GM23338 (cell line): ENCODE data around the gene CDH7. TPM values are rescaled to one million over a fixed set of nuclear protein-coding genes. Genes with fewer than 3 reads are reported as not detected.

Source experiments
- ATAC-seq: fragments of 200-7000 bp; cut with Tn5 transposase; 3 replicates; pipeline ENCODE4 v1.9.1; 2020
- DNase-seq: peaks from one replicate; pipeline ENCODE4 v3.0.0-alpha.2; 2015; ENCODE audit warnings: low spot score
- H2AFZ ChIP-seq: fragments of 200-600 bp; sonication (generic); 2 replicates; pipeline ENCODE4 v1.8.0; 2016; ENCODE audit warnings: antibody characterized with exemption, mild to moderate bottlenecking, moderate library complexity
- H3F3A ChIP-seq: fragments of 200-600 bp; sonication (generic); replicated peaks from 2 replicates; pipeline ENCODE4 v1.8.0; 2017; ENCODE audit warnings: antibody characterized with exemption, mixed run types, low read depth
- H3K27ac ChIP-seq: fragments of 200-600 bp; sonication (generic); 2 replicates; pipeline ENCODE4 v1.6.1; 2016; ENCODE audit warnings: low read depth
- H3K27me3 ChIP-seq: fragments of 200-600 bp; sonication (generic); 2 replicates; pipeline ENCODE4 v1.8.0; 2016; ENCODE audit warnings: mild to moderate bottlenecking, mixed run types, moderate library complexity; ENCODE audit not compliant: insufficient read depth
- H3K36me3 ChIP-seq: fragments of 200-600 bp; sonication (generic); 2 replicates; pipeline ENCODE4 v1.8.0; 2016; ENCODE audit warnings: mild to moderate bottlenecking; ENCODE audit not compliant: insufficient read depth
- H3K4me1 ChIP-seq: fragments of 200-600 bp; sonication (generic); 2 replicates; pipeline ENCODE4 v1.8.0; 2016; ENCODE audit warnings: mild to moderate bottlenecking, moderate library complexity; ENCODE audit not compliant: insufficient read depth
- H3K4me2 ChIP-seq: fragments of 200-600 bp; sonication (generic); 2 replicates; pipeline ENCODE4 v1.7.1; 2017; ENCODE audit warnings: mixed run types
- H3K4me3 ChIP-seq: fragments of 200-600 bp; sonication (generic); 2 replicates; pipeline ENCODE4 v1.6.1; 2016; ENCODE audit warnings: mixed run types
- H3K79me2 ChIP-seq: fragments of 200-600 bp; sonication (generic); replicated peaks from 2 replicates; pipeline ENCODE4 v1.8.0; 2017; ENCODE audit warnings: mild to moderate bottlenecking; ENCODE audit not compliant: insufficient read depth
- H3K9me2 ChIP-seq: fragments of 200-600 bp; sonication (generic); 2 replicates; pipeline ENCODE4 v1.8.0; 2017; ENCODE audit not compliant: insufficient read depth
- H4K20me1 ChIP-seq: fragments of 200-600 bp; sonication (generic); replicated peaks from 2 replicates; pipeline ENCODE4 v1.8.0; 2017; ENCODE audit warnings: mild to moderate bottlenecking; ENCODE audit not compliant: insufficient read depth
- H3K27ac Mint-ChIP-seq: 2 replicates; pipeline ENCODE4 v1.8.0; 2020; ENCODE audit warnings: inconsistent platforms, mild to moderate bottlenecking, moderate library complexity, mixed read lengths
- H3K27me3 Mint-ChIP-seq: 3 replicates; pipeline ENCODE4 v1.8.0; 2022; ENCODE audit warnings: low read depth, mild to moderate bottlenecking, moderate library complexity, mixed read lengths, inconsistent platforms; ENCODE audit not compliant: insufficient read depth, poor library complexity
- H3K36me3 Mint-ChIP-seq: 3 replicates; pipeline ENCODE4 v1.8.0; 2021; ENCODE audit warnings: low read depth, mild to moderate bottlenecking, inconsistent platforms, moderate library complexity, mixed read lengths
- H3K4me1 Mint-ChIP-seq: 3 replicates; pipeline ENCODE4 v1.8.0; 2020; ENCODE audit warnings: mild to moderate bottlenecking, inconsistent platforms, mixed read lengths
- H3K4me3 Mint-ChIP-seq: 3 replicates; pipeline ENCODE4 v1.8.0; 2021; ENCODE audit warnings: moderate library complexity, mild to moderate bottlenecking, inconsistent platforms, mixed read lengths
- H3K9me3 Mint-ChIP-seq: 3 replicates; pipeline ENCODE4 v1.8.0; 2020; ENCODE audit warnings: moderate library complexity, mild to moderate bottlenecking, inconsistent platforms, mixed read lengths
- CREB1 ChIP-seq: fragments of 250-450 bp; sonication (Bioruptor Pico); IDR thresholded peaks from 2 replicates; pipeline ENCODE4 v1.5.0; 2020; ENCODE audit warnings: low read depth, mild to moderate bottlenecking, moderate library complexity
- JUNB ChIP-seq: IDR thresholded peaks from one replicate; pipeline ENCODE4 v1.6.1; 2016; ENCODE audit warnings: antibody characterized with exemption; ENCODE audit not compliant: unreplicated experiment
- NANOG ChIP-seq: IDR thresholded peaks from 2 replicates; pipeline ENCODE4 v1.6.1; 2016; ENCODE audit warnings: antibody characterized with exemption, borderline replicate concordance
- STAT1 ChIP-seq: IDR thresholded peaks from one replicate; pipeline ENCODE4 v1.6.1; 2016; ENCODE audit warnings: antibody characterized with exemption; ENCODE audit not compliant: unreplicated experiment
- ZNF331 ChIP-seq: fragments of 250-450 bp; sonication (Bioruptor Pico); IDR thresholded peaks from 2 replicates; pipeline ENCODE4 v1.5.0; 2020; ENCODE audit warnings: low read depth, mild to moderate bottlenecking, moderate library complexity
- polyA plus RNA-seq: library from polyadenylated mRNA; unstranded; fragments of >200 nt; fragmentation: Nextera tagmentation; extraction: Ambion mirVana; gene quantifications from 2 replicates; pipeline ENCODE4 v1.2.1, GENCODE V29; 2016
- total RNA-seq: library from RNA; depleted of rRNA; stranded (reverse); fragments of >200 nt; shearing (Covaris generic); gene quantifications from 2 replicates; pipeline ENCODE4 v1.2.3, GENCODE V29; 2014
- TF ChIP-seq, protein P1 (sequence below), 2 experiments: fragments of 200-600 bp in 1 of 2; sonication (generic) in 1 of 2; conservative IDR thresholded peaks; 2 replicates each; pipeline versions ENCODE4 v1.5.1 to v1.6.1; 2016 to 2017; ENCODE audit warnings: antibody characterized with exemption in 2 of 2, low read depth in 2 of 2, mild to moderate bottlenecking in 2 of 2, moderate library complexity in 1 of 2
- TF ChIP-seq, protein P2 (sequence below): fragments of 250-450 bp; sonication (Bioruptor Pico); IDR thresholded peaks from 2 replicates; pipeline ENCODE4 v1.5.0; 2020; ENCODE audit warnings: mild to moderate bottlenecking, moderate library complexity

CDH7 gene
- total and polyA plus RNA-seq, 2 experiments from 2014 or later, result 1.8 TPM

DNA sequence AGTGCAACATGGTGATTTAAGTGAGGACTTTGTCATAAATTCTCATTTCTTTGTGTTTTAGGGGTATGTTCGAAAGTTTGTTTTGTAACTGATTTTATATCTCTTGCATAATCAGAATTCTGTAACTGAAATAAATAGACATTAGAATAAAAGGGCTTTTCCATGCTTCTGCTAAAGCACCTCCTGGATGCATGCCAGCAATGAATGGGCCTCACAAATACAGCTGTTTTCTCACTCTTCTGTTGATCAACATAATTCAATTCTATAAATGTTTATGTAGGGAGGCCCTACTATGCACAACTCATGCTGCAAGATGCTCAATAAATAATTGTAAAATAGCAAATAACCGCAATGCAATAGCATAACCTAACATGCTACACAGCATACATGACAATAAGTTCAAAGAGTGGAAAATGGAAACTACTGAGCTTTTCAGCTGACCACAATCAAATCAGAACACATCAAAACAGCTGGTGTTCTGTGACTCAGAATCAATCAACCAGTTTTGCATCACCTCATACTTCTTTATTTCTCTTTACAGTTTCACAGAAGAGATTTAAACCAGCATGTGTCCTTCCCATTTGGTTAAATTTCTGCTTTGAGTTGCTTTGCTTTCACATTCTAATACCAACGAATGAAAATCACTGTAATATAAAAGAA, 11.0 kb downstream of the CDH7 start (continued):
- TF ChIP-seq, protein P1, sequence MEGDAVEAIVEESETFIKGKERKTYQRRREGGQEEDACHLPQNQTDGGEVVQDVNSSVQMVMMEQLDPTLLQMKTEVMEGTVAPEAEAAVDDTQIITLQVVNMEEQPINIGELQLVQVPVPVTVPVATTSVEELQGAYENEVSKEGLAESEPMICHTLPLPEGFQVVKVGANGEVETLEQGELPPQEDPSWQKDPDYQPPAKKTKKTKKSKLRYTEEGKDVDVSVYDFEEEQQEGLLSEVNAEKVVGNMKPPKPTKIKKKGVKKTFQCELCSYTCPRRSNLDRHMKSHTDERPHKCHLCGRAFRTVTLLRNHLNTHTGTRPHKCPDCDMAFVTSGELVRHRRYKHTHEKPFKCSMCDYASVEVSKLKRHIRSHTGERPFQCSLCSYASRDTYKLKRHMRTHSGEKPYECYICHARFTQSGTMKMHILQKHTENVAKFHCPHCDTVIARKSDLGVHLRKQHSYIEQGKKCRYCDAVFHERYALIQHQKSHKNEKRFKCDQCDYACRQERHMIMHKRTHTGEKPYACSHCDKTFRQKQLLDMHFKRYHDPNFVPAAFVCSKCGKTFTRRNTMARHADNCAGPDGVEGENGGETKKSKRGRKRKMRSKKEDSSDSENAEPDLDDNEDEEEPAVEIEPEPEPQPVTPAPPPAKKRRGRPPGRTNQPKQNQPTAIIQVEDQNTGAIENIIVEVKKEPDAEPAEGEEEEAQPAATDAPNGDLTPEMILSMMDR (conservative IDR thresholded peaks at IDR 0.05; ENCODE audit: low read depth in 2 of 2), result no peak
- TF ChIP-seq, protein P2, sequence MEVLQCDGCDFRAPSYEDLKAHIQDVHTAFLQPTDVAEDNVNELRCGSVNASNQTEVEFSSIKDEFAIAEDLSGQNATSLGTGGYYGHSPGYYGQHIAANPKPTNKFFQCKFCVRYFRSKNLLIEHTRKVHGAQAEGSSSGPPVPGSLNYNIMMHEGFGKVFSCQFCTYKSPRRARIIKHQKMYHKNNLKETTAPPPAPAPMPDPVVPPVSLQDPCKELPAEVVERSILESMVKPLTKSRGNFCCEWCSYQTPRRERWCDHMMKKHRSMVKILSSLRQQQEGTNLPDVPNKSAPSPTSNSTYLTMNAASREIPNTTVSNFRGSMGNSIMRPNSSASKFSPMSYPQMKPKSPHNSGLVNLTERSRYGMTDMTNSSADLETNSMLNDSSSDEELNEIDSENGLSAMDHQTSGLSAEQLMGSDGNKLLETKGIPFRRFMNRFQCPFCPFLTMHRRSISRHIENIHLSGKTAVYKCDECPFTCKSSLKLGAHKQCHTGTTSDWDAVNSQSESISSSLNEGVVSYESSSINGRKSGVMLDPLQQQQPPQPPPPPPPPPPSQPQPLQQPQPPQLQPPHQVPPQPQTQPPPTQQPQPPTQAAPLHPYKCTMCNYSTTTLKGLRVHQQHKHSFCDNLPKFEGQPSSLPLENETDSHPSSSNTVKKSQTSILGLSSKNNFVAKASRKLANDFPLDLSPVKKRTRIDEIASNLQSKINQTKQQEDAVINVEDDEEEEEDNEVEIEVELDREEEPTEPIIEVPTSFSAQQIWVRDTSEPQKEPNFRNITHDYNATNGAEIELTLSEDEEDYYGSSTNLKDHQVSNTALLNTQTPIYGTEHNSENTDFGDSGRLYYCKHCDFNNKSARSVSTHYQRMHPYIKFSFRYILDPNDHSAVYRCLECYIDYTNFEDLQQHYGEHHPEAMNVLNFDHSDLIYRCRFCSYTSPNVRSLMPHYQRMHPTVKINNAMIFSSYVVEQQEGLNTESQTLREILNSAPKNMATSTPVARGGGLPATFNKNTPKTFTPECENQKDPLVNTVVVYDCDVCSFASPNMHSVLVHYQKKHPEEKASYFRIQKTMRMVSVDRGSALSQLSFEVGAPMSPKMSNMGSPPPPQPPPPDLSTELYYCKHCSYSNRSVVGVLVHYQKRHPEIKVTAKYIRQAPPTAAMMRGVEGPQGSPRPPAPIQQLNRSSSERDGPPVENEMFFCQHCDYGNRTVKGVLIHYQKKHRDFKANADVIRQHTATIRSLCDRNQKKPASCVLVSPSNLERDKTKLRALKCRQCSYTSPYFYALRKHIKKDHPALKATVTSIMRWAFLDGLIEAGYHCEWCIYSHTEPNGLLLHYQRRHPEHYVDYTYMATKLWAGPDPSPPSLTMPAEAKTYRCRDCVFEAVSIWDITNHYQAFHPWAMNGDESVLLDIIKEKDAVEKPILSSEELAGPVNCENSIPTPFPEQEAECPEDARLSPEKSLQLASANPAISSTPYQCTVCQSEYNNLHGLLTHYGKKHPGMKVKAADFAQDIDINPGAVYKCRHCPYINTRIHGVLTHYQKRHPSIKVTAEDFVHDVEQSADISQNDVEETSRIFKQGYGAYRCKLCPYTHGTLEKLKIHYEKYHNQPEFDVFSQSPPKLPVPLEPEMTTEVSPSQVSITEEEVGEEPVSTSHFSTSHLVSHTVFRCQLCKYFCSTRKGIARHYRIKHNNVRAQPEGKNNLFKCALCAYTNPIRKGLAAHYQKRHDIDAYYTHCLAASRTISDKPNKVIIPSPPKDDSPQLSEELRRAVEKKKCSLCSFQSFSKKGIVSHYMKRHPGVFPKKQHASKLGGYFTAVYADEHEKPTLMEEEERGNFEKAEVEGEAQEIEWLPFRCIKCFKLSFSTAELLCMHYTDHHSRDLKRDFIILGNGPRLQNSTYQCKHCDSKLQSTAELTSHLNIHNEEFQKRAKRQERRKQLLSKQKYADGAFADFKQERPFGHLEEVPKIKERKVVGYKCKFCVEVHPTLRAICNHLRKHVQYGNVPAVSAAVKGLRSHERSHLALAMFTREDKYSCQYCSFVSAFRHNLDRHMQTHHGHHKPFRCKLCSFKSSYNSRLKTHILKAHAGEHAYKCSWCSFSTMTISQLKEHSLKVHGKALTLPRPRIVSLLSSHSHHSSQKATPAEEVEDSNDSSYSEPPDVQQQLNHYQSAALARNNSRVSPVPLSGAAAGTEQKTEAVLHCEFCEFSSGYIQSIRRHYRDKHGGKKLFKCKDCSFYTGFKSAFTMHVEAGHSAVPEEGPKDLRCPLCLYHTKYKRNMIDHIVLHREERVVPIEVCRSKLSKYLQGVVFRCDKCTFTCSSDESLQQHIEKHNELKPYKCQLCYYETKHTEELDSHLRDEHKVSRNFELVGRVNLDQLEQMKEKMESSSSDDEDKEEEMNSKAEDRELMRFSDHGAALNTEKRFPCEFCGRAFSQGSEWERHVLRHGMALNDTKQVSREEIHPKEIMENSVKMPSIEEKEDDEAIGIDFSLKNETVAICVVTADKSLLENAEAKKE (CRISPR knock-in tag), result no peak

DNA sequence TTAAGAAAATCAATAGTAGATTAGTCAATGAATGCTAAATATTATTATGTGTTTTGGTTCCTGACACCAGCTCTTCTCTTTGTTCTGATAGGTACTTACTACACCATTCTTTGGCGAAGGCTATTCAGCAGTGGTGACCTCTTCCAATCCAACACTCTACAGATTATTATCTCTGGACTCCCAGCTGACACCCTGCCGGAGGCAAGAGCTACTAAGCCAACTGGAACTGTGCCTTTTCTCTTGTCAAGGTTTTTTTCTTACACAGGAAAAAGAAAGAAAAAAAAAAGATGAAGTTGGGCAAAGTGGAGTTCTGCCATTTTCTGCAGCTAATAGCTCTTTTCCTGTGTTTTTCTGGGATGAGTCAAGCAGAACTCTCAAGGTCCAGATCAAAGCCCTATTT, 11.7 kb downstream of the CDH7 start:
- DNase-seq, result no peak
- ATAC-seq, result no peak
- Histone ChIP-seq H2AFZ (no peak overlapping the region), H3K36me3 (no peaks in the 10 kb centered on the region), H3K79me2 (no peaks in the 10 kb centered on the region), H3F3A (no peaks in the 10 kb centered on the region), H4K20me1 (no peaks in the 10 kb centered on the region), H3K4me3 (no peak overlapping the region), H3K4me1 (no peaks in the 10 kb centered on the region), H3K4me2 (no peak overlapping the region), H3K9me2 (no peaks in the 10 kb centered on the region), H3K27me3 (no peaks in the 10 kb centered on the region), H3K27ac (no peak overlapping the region)
- Mint-ChIP-seq H3K36me3 (no peaks in the 10 kb centered on the region), H3K9me3 (no peaks in the 10 kb centered on the region), H3K27me3 (no peaks in the 10 kb centered on the region), H3K4me3 (no peak overlapping the region), H3K4me1 (peaks cover under 1% of the 10 kb centered on the region; the same call in 2 of the 3 replicates), H3K27ac (no peak overlapping the region)
- TF ChIP-seq NANOG (no peak), JUNB (no peak), STAT1 (no peak), ZNF331 (CRISPR knock-in tag) (no peak), CREB1 (CRISPR knock-in tag) (no peak)
- TF ChIP-seq, protein P2 (CRISPR knock-in tag), result no peak
